ENCODE results near the gene ZNF524. TPM values are rescaled to one million over a fixed set of nuclear protein-coding genes. Genes with fewer than 3 reads are reported as not detected.

Gene ZNF524
- total and polyA plus RNA-seq, 9 of the 15 experiments (the other 6 are each of a cell fraction or from before 2014, with no cell fraction given) = 0.08 to 15.6 (median 2.9) TPM

- no peak for TF ChIP-seq ZSCAN29 (IDR thresholded peaks at IDR 0.05)
- TF ChIP-seq ZMIZ1 (IDR thresholded peaks at IDR 0.05; ENCODE audit: low read depth in 2 of 2, low read length in 2 of 2) = peak in 1 of 2 experiments; percentile 23; a peak in 1 of 4 replicates
- no peak for TF ChIP-seq ZNF407 (IDR thresholded peaks at IDR 0.05; ENCODE audit: low read depth)
- TF ChIP-seq ZNF253 (CRISPR knock-in tag; conservative IDR thresholded peaks at IDR 0.05) = no peak; the same call in 1 of the 2 replicates
Observed at GRCh38 chr19:55598719-55599467, 1.2 kb upstream of the ZNF524 start (continued).
